ENCODE results near the gene REG4. TPM values are rescaled to one million over a fixed set of nuclear protein-coding genes. Genes with fewer than 3 reads are reported as not detected.

The REG4 gene
- total RNA-seq, 3 donors from 2014 or later, result 1.6 to 36.1 (median 9.3) TPM

GRCh38 chr1:119828266-119828665 lies 17.0 kb upstream of the REG4 start:
- intact Hi-C loops (cut with DNase I, micrococcal nuclease), result no loop called here
- Histone ChIP-seq H3K9me3 (no peaks in the 10 kb centered on the region), H3K36me3 (ENCODE audit: low read depth) (no peaks in the 10 kb centered on the region), H3K4me1 (ENCODE audit: low read depth) (no peaks in the 10 kb centered on the region), H3K4me3 (no peak overlapping the region)
- no peak for ATAC-seq
- no peak for DNase-seq
- no peak for TF ChIP-seq CTCF (IDR thresholded peaks at IDR 0.05)

GRCh38 chr1:119827010-119827409 lies 15.8 kb upstream of the REG4 start:
- DNase-seq (no peak), ATAC-seq (peak; percentile 20)
- no peak for TF ChIP-seq CTCF (IDR thresholded peaks at IDR 0.05)
- no peaks in the 10 kb centered on the region for H3K9me3 ChIP-seq
- H3K4me1 ChIP-seq (ENCODE audit: low read depth), result no peaks in the 10 kb centered on the region
- no peaks in the 10 kb centered on the region for H3K36me3 ChIP-seq (ENCODE audit: low read depth)
- intact Hi-C loops (cut with DNase I, micrococcal nuclease), result no loop called here
- H3K4me3 ChIP-seq, result no peak overlapping the region

GRCh38 chr1:119822406-119822805 lies 11.1 kb upstream of the REG4 start:
- TF ChIP-seq CTCF (IDR thresholded peaks at IDR 0.05), result no peak
- Histone ChIP-seq H3K9me3 (no peaks in the 10 kb centered on the region), H3K4me3 (no peak overlapping the region), H3K36me3 (ENCODE audit: low read depth) (no peaks in the 10 kb centered on the region), H3K4me1 (ENCODE audit: low read depth) (peaks cover 7% of the 10 kb centered on the region)
- ATAC-seq (no peak), DNase-seq (no peak)
- intact Hi-C loops (cut with DNase I, micrococcal nuclease), result no loop called here

GRCh38 chr1:119818181-119818580 lies 6.9 kb upstream of the REG4 start:
- DNase-seq, result no peak
- ATAC-seq, result peak; percentile 4
- no peaks in the 10 kb centered on the region for H3K9me3 ChIP-seq
- TF ChIP-seq CTCF (IDR thresholded peaks at IDR 0.05), result no peak
- intact Hi-C loops (cut with DNase I, micrococcal nuclease), result no loop called here
- H3K4me3 ChIP-seq, result no peak overlapping the region
- no peaks in the 10 kb centered on the region for H3K36me3 ChIP-seq (ENCODE audit: low read depth)
- peaks cover 22% of the 10 kb centered on the region for H3K4me1 ChIP-seq (ENCODE audit: low read depth)

- ATAC-seq, result peak; percentile 97
Measured at GRCh38 chr1:119816407-119816806, 5.1 kb upstream of the REG4 start.

More at GRCh38 chr1:119816407-119816806, 5.1 kb upstream of the REG4 start:
- no peaks in the 10 kb centered on the region for H3K9me3 ChIP-seq
- peak in 1 of 3 donors; percentile 75 for DNase-seq
- peaks cover 22% of the 10 kb centered on the region for H3K4me1 ChIP-seq (ENCODE audit: low read depth)
- H3K4me3 ChIP-seq, result peak overlapping the region; percentile 15
- intact Hi-C loops (cut with DNase I, micrococcal nuclease), result no loop called here
- H3K36me3 ChIP-seq (ENCODE audit: low read depth), result no peaks in the 10 kb centered on the region
- no peak for TF ChIP-seq CTCF (IDR thresholded peaks at IDR 0.05)

Measured in mucosa of descending colon (tissue), 3 donors.